ENCODE data around the gene AGO3.

GRCh38 chr1:36008546-36009197 is 77.8 kb downstream of the AGO3 start:
- TF ChIP-seq CTCF (conservative IDR thresholded peaks at IDR 0.05) (no peak), ZFX (IDR thresholded peaks at IDR 0.05) (no peak)
